ENCODE measurements around the gene RGS7. TPM values are rescaled to one million over a fixed set of nuclear protein-coding genes. Genes with fewer than 3 reads are reported as not detected.

The RGS7 gene
- total RNA-seq, 1 experiment from 2014 or later: 1.5 TPM

DNA sequence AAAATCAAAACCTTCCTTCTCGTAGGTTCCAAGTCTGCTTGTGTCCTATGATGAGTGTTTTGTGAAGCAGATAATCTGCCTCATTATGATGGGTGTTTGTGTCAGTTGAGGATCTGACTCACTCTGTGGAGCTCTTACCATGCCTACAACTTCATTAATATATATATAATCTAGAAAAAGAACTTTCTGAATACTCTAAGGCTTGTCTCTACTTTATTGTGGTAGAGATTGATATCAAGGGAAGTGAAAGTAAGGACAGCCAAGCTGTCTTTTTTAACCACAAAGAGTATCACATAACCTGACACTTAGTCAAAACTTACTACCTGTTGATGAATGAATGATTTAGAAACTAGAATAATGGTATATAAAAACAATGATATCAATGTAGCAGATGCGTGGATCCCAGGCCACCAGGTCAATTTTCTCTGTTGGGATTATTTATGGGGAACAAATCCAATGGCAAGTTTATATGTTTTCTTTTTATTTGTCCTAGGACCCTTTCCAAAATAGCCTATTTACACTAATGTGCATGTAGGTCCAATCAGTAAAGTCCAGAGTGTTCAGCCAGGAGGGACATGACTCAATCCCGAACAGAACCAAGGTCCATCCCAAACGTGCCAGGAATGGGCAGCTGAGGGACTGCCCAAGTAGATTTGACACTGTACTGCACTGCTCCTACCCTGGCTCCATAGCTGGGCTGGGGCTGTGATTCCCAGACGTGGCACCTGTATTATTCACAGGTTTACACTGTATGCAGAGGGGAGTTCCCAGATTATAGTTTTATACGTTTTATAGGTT lies 562.8 kb downstream of the RGS7 start:
- H3K79me2 ChIP-seq (ENCODE audit: insufficient read depth, low read length): no peaks in the 10 kb centered on the region
- H3T11ph ChIP-seq (ENCODE audit: low read length): no peak overlapping the region
- Mint-ChIP-seq H3K27ac (peak overlapping the region in 1 of 3 experiments; percentile 25; a peak in 1 of 7 replicates), H3K27me3 (ENCODE audit: low read depth) (no peaks in the 10 kb centered on the region), H3K9me3 (peaks cover 0 to 6% of the 10 kb centered on the region in 2 experiments; a peak in 3 of 5 replicates), H3K4me3 (no peak overlapping the region), H3K4me1 (no peaks in the 10 kb centered on the region), H3K36me3 (ENCODE audit: insufficient read depth in 1 of 3, low read depth in 3 of 3) (0 out of 7 replicates have a peak, but pooled peaks cover 0 to 4% (median 0%) of the 10 kb centered on the region in 3 experiments)
- H4K20me1 ChIP-seq (ENCODE audit: control insufficient read depth, insufficient read depth, insufficient read length): no peaks in the 10 kb centered on the region
- H4K8ac ChIP-seq (replicated peaks; ENCODE audit: insufficient read length, low read depth, low read length): no peak overlapping the region
- H3K23ac ChIP-seq (ENCODE audit: insufficient read length, low read depth, low read length): no peak overlapping the region
- no peak overlapping the region for H2BK15ac ChIP-seq (ENCODE audit: low read depth, low read length)
- no peak overlapping the region for H2AK5ac ChIP-seq (ENCODE audit: insufficient read length, low read length)
- no CpG with 5 or more reads among the region's 6 CpGs for WGBS (ENCODE audit: extremely low coverage, insufficient read length, low lambda C conversion rate)
- H3K9me3 ChIP-seq (ENCODE audit: control insufficient read depth, low read depth, low read length): no peaks in the 10 kb centered on the region
- no peak overlapping the region for H3K14ac ChIP-seq (ENCODE audit: insufficient read depth, low read length)
- no peak overlapping the region for H4K5ac ChIP-seq (ENCODE audit: insufficient read length, low read depth, low read length)
- no peak overlapping the region for H4K91ac ChIP-seq (ENCODE audit: insufficient read length, low read depth, low read length)
- no peak overlapping the region for H3K27ac ChIP-seq (ENCODE audit: insufficient read length, low read depth, low read length)
- DNase-seq: no peak
- no peak overlapping the region for H3K4me2 ChIP-seq (ENCODE audit: insufficient read depth, insufficient read length, low read length)
- H3K9ac ChIP-seq (ENCODE audit: extremely low read depth, insufficient read length, low read length): no peak overlapping the region
- no peak overlapping the region for H3K18ac ChIP-seq (ENCODE audit: insufficient read length, low read depth, low read length)
- no peak overlapping the region for H2BK20ac ChIP-seq (ENCODE audit: low read depth, low read length, poor library complexity, severe bottlenecking)
- no peak overlapping the region for H3K4ac ChIP-seq (ENCODE audit: low read depth, low read length)
- no peak overlapping the region for H2BK12ac ChIP-seq (ENCODE audit: insufficient read length, low read depth, low read length)
- no peak overlapping the region for H2AFZ ChIP-seq (ENCODE audit: low read length)
- H2BK120ac ChIP-seq (ENCODE audit: low read depth, low read length, poor library complexity, severe bottlenecking): no peak overlapping the region
- no peaks in the 10 kb centered on the region for H3K27me3 ChIP-seq (ENCODE audit: insufficient read depth, low read length)
- H3K23me2 ChIP-seq (ENCODE audit: insufficient read length, low read depth, low read length, poor library complexity, severe bottlenecking): no peaks in the 10 kb centered on the region
- H3K79me1 ChIP-seq (ENCODE audit: insufficient read depth, low read depth, low read length, poor library complexity, severe bottlenecking): no peaks in the 10 kb centered on the region
- H2BK5ac ChIP-seq (ENCODE audit: insufficient read length, low read length): no peak overlapping the region
- no peak overlapping the region for H3K56ac ChIP-seq (ENCODE audit: insufficient read length, low read depth, low read length)
- no peaks in the 10 kb centered on the region for H3K4me1 ChIP-seq (ENCODE audit: insufficient read depth, low read length)
- TF ChIP-seq, protein P1, sequence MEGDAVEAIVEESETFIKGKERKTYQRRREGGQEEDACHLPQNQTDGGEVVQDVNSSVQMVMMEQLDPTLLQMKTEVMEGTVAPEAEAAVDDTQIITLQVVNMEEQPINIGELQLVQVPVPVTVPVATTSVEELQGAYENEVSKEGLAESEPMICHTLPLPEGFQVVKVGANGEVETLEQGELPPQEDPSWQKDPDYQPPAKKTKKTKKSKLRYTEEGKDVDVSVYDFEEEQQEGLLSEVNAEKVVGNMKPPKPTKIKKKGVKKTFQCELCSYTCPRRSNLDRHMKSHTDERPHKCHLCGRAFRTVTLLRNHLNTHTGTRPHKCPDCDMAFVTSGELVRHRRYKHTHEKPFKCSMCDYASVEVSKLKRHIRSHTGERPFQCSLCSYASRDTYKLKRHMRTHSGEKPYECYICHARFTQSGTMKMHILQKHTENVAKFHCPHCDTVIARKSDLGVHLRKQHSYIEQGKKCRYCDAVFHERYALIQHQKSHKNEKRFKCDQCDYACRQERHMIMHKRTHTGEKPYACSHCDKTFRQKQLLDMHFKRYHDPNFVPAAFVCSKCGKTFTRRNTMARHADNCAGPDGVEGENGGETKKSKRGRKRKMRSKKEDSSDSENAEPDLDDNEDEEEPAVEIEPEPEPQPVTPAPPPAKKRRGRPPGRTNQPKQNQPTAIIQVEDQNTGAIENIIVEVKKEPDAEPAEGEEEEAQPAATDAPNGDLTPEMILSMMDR (conservative IDR thresholded peaks at IDR 0.05): no peak
